IgD-negative memory B cell (primary cell): ENCODE results near the gene HRH3. TPM values are rescaled to one million over a fixed set of nuclear protein-coding genes. Genes with fewer than 3 reads are reported as not detected.
A peak's percentile ranks its signal among the peaks of the same experiment; 100 is the strongest.

Experiments
- H3K27ac Mint-ChIP-seq, 3 donors: one replicate each; pipeline ENCODE4 v1.8.0; 2020 to 2022; ENCODE audit warnings: mild to moderate bottlenecking in 3 of 3, mixed read lengths in 3 of 3, moderate library complexity in 1 of 3
- H3K27me3 Mint-ChIP-seq: one replicate; pipeline ENCODE4 v1.8.0; 2021; ENCODE audit warnings: mixed read lengths
- H3K36me3 Mint-ChIP-seq: one replicate; pipeline ENCODE4 v1.8.0; 2020; ENCODE audit warnings: mild to moderate bottlenecking, mixed read lengths
- H3K4me1 Mint-ChIP-seq, 3 donors: one replicate each; pipeline ENCODE4 v1.8.0; 2020 to 2022; ENCODE audit warnings: mixed read lengths in 3 of 3, mild to moderate bottlenecking in 1 of 3
- H3K4me3 Mint-ChIP-seq, 4 donors: one replicate each; pipeline ENCODE4 v1.8.0; 2020 to 2022; ENCODE audit warnings: mild to moderate bottlenecking in 4 of 4, mixed read lengths in 4 of 4, moderate library complexity in 3 of 4
- H3K9me3 Mint-ChIP-seq, 3 donors: one replicate each; pipeline ENCODE4 v1.8.0; 2020 to 2021; ENCODE audit warnings: mixed read lengths in 3 of 3, mild to moderate bottlenecking in 1 of 3
- polyA plus RNA-seq: library from polyadenylated mRNA; unstranded; fragments of 300-500 nt; fragmentation: Illumina TruSeq; gene quantifications from one replicate; pipeline ENCODE4 v1.2.3, GENCODE V29; 2021

HRH3 gene
- polyA plus RNA-seq, 1 donor from 2014 or later = not detected

DNA sequence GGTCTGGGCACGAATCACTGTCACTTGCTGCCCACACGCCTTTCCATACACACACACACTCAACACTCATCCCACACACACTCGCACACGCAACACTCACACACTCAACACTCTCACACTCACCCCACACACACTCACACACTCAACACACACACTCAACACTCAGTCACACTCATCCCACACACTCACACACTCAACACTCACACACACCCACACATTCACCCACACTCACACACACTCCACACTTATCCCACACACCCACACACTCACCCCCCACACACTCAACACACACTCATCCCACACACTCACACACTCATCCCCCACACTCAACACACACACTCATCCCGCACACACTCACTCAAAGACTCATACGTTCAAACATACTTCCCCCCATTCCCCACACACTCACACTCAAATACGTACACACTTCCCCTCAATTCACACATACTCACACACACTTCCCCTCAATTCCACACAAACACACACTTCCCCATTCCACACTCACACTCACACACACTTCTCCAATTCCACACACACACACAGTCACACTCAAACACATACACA lies 9.0 kb upstream of the HRH3 start:
- Mint-ChIP-seq H3K36me3 (no peaks in the 10 kb centered on the region), H3K27me3 (peaks cover 7% of the 10 kb centered on the region), H3K4me1 (peaks cover 0 to 2% (median 0%) of the 10 kb centered on the region in 3 donors), H3K27ac (no peak overlapping the region), H3K4me3 (no peak overlapping the region), H3K9me3 (peaks cover 0 to 4% (median 0%) of the 10 kb centered on the region in 3 donors)

DNA sequence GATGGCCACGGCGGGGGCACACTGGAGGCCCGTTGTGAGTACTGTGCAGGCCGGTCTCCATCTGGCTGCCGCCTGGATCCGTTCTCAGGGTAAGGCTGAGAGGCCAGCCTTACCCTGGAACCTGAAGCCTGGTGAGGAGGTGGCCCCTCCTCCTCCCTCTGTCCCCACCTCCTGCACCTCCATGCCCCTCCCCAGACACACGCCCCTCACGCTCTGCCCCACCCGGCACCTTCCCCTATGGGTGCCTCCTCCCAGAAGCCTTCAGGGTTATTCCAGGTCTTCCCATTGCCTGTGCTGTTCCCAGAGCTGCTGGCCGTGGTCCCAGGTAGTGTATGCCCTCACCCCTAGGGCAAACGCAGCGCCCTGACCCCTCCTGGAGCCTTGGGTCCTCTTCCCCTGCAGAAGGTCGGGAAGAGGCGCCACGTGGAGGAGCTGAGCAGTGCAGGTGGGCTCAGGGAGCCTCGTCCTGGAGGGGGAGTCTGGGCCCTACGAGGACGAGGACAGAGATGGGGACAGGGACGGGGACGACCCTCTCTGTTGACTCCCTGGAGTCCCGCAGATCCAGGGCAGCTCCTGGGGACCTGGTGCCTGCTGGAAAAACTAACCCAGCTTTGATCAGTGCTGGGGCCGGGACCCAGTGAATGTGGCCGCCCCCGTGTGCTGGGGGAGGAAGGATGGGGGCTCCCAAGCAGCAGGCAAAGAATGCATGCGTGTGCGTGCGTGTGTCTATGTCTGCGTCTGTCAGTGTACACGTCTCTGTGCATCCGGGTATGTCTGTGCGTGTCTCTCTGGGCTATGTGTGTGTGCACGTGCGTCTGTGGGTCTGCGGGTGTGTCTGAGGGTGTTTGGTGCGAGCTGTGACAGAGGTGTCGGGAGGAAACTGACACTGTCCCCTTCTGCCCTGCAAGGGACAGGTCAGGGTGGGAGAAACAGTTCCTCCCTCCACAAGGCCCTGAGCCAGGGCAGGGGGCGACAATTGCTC lies 8.2 kb upstream of the HRH3 start:
- no peaks in the 10 kb centered on the region for H3K36me3 Mint-ChIP-seq
- H3K27ac Mint-ChIP-seq = no peak overlapping the region
- H3K9me3 Mint-ChIP-seq = peaks cover 0 to 4% (median 0%) of the 10 kb centered on the region in 3 donors
- H3K4me1 Mint-ChIP-seq = peaks cover 0 to 2% (median 0%) of the 10 kb centered on the region in 3 donors
- peaks cover 10% of the 10 kb centered on the region for H3K27me3 Mint-ChIP-seq
- H3K4me3 Mint-ChIP-seq = no peak overlapping the region

DNA sequence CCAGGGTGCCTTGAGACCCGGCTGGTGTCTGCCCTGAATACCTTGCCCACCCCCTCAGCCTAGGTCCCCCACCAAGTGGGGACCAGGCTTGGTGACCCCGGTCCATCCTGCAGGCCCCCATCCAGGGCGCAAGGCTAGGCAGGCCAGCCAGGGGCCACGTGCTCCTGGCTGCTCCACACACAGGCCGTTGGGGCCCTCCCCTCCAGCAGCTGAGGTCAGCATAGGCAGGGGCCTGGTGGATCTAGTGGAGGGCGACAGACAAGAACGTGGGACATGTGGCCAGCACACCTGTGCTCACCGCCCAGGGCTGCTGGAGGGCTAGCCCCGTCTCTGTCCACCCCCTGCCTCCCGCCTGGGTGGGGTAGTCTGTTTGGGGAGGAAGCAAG lies 7.5 kb upstream of the HRH3 start:
- Mint-ChIP-seq H3K4me3 (no peak overlapping the region), H3K4me1 (peaks cover 0 to 2% (median 0%) of the 10 kb centered on the region in 3 donors), H3K27ac (no peak overlapping the region), H3K27me3 (peaks cover 14% of the 10 kb centered on the region), H3K36me3 (no peaks in the 10 kb centered on the region), H3K9me3 (peaks cover 0 to 4% (median 0%) of the 10 kb centered on the region in 3 donors)

- Mint-ChIP-seq H3K27me3 (peaks cover 18% of the 10 kb centered on the region), H3K4me3 (no peak overlapping the region), H3K27ac (no peak overlapping the region), H3K9me3 (peaks cover 0 to 4% (median 0%) of the 10 kb centered on the region in 3 donors), H3K36me3 (no peaks in the 10 kb centered on the region), H3K4me1 (peaks cover 0 to 2% (median 0%) of the 10 kb centered on the region in 3 donors)
Measured at GRCh38 chr20:62226707-62227590, 6.9 kb upstream of the HRH3 start.

GRCh38 chr20:62225820-62226635 lies 6.0 kb upstream of the HRH3 start:
- Mint-ChIP-seq H3K9me3 (peaks cover 0 to 4% (median 0%) of the 10 kb centered on the region in 3 donors), H3K36me3 (no peaks in the 10 kb centered on the region), H3K27ac (no peak overlapping the region), H3K27me3 (peaks cover 26% of the 10 kb centered on the region), H3K4me1 (peaks cover 0 to 3% (median 0%) of the 10 kb centered on the region in 3 donors), H3K4me3 (no peak overlapping the region)

- Mint-ChIP-seq H3K9me3 (peaks cover 0 to 4% (median 0%) of the 10 kb centered on the region in 3 donors), H3K27me3 (peaks cover 27% of the 10 kb centered on the region), H3K27ac (no peak overlapping the region), H3K4me3 (no peak overlapping the region), H3K4me1 (peaks cover 0 to 4% (median 0%) of the 10 kb centered on the region in 3 donors), H3K36me3 (no peaks in the 10 kb centered on the region)
Measured at GRCh38 chr20:62225026-62225425, 4.9 kb upstream of the HRH3 start.

DNA sequence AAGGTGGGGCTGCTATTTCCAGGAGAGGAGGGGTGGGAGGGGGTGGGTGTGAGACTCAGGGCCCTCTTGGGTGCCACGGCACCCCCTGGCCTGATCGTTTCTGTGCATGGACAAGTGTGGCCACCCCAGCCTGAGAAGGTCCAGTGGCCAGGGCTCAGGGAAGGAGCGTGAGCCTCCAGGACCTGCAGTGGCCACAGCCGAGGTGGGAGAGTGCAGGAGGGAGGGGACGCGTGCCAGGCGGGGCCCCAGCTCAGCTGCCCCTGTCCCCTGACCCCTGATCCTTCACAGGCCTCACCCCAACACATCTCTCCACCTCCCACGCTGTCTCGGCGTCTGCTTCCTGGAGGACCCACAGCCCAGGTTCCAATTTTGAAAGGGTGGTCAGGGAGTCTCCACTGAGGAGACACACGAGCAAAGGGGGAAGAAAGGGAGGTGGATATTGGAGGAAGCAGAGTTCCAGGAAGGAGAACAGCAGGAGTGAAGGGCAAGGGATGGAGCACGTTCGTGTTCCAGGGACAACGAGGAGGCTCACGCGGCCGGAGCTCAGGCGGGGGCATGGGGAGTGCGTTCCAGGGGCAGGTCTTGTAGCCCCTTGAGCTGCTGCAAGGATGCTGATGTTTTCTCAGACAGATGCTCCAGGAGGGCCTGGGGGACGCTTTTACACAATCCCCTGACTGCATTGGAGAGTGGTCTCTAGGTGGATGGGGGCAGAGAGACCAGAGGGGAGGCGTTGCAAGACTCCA lies 4.2 kb upstream of the HRH3 start:
- Mint-ChIP-seq H3K27ac (no peak overlapping the region), H3K4me3 (peak overlapping the region in 1 of 4 donors; percentile 28), H3K36me3 (no peaks in the 10 kb centered on the region), H3K9me3 (peaks cover 0 to 4% (median 0%) of the 10 kb centered on the region in 3 donors), H3K4me1 (peaks cover 0 to 4% (median 0%) of the 10 kb centered on the region in 3 donors), H3K27me3 (peaks cover 27% of the 10 kb centered on the region)

GRCh38 chr20:62223571-62223970 lies 3.5 kb upstream of the HRH3 start:
- H3K4me1 Mint-ChIP-seq = peaks cover 0 to 4% (median 0%) of the 10 kb centered on the region in 3 donors
- H3K9me3 Mint-ChIP-seq = peaks cover 0 to 4% (median 0%) of the 10 kb centered on the region in 3 donors
- H3K27me3 Mint-ChIP-seq = peaks cover 32% of the 10 kb centered on the region
- no peak overlapping the region for H3K4me3 Mint-ChIP-seq
- no peaks in the 10 kb centered on the region for H3K36me3 Mint-ChIP-seq
- H3K27ac Mint-ChIP-seq = no peak overlapping the region

DNA sequence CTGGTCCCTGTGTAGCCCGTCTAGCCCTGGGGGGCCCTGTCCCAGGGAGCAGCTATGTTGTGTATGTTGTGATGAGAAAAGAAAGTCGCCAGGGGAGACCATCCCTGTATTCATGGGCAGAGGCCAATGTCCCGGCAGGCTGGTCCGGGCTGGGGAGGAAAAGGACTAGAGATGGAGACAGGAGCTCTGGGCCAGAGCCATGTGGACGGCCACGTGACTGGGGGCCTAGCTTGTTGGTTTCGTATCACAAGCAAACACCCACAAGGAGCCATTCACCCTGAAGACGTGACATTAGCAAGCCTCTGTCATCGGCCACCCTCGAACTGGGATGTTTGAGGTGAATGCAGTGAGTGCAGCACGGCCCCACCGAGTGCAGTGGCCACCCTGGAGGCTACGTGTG lies 2.9 kb upstream of the HRH3 start:
- Mint-ChIP-seq H3K4me3 (no peak overlapping the region), H3K36me3 (no peaks in the 10 kb centered on the region), H3K27ac (no peak overlapping the region), H3K9me3 (peaks cover 0 to 4% (median 0%) of the 10 kb centered on the region in 3 donors), H3K4me1 (peaks cover 0 to 4% (median 0%) of the 10 kb centered on the region in 3 donors), H3K27me3 (peaks cover 32% of the 10 kb centered on the region)

DNA sequence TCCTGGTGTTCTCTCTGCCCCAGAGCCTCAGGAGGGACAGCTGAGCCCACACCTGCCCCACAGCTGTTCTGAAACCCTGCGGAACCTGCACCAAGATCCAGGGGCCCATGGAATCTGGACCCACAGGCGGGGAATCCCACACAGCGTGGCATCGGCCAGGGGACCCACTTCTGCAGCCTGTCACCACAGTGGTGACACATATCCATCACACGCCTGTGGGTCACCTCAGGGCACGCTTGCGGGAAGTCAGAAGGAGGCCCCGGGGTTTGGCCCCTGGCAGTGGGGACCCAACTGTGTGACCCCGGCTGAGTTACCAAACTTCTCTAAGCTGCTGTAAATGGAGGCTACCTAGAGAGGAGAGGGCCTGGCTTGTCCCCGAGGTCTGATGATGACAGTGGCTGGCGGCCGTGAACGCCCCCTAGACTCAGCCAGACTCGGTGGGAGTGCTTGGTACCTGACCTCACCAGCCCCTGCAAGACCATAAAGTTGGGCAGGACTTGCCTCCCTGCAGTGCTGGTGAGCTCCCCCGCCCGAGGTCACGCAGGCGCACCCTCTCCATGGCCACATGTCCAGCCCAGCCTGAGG lies 2.3 kb upstream of the HRH3 start:
- Mint-ChIP-seq H3K27ac (no peak overlapping the region), H3K4me1 (peaks cover 0 to 4% (median 0%) of the 10 kb centered on the region in 3 donors), H3K4me3 (no peak overlapping the region), H3K36me3 (no peaks in the 10 kb centered on the region), H3K27me3 (peaks cover 32% of the 10 kb centered on the region), H3K9me3 (peaks cover 0 to 4% (median 0%) of the 10 kb centered on the region in 3 donors)

GRCh38 chr20:62220666-62221568 lies 839 bp upstream of the HRH3 start:
- Mint-ChIP-seq H3K36me3 (no peaks in the 10 kb centered on the region), H3K4me1 (peaks cover 0 to 4% (median 0%) of the 10 kb centered on the region in 3 donors), H3K27ac (no peak overlapping the region), H3K4me3 (peak overlapping the region in 1 of 4 donors; percentile 83), H3K27me3 (peaks cover 30% of the 10 kb centered on the region), H3K9me3 (peaks cover 0 to 4% (median 0%) of the 10 kb centered on the region in 3 donors)
